Measurements from ENCODE around the gene PKN2. TPM values are rescaled to one million over a fixed set of nuclear protein-coding genes. Genes with fewer than 3 reads are reported as not detected.

Gene PKN2
- total and polyA plus RNA-seq, 2 experiments from 2014 or later, result 14.6 to 29.4 TPM

GRCh38 chr1:88649932-88650331 lies 34.1 kb upstream of the PKN2 start:
- no peaks in the 10 kb centered on the region for H4K20me1 ChIP-seq (replicated peaks; ENCODE audit: insufficient read depth)
- no peaks in the 10 kb centered on the region for H3K27me3 ChIP-seq (ENCODE audit: insufficient read depth)
- H3K36me3 Mint-ChIP-seq (ENCODE audit: low read depth), result no peaks in the 10 kb centered on the region
- H3F3A ChIP-seq (replicated peaks; ENCODE audit: low read depth), result no peaks in the 10 kb centered on the region
- ATAC-seq (no peak), DNase-seq (ENCODE audit: low spot score) (no peak)
- H3K9me2 ChIP-seq (ENCODE audit: insufficient read depth), result no peaks in the 10 kb centered on the region
- peaks cover 37% of the 10 kb centered on the region for H3K4me1 Mint-ChIP-seq
- H3K36me3 ChIP-seq (ENCODE audit: insufficient read depth), result no peaks in the 10 kb centered on the region
- H3K4me2 ChIP-seq, result no peak overlapping the region
- no peak overlapping the region for H3K4me3 Mint-ChIP-seq
- no peak overlapping the region for H3K4me3 ChIP-seq
- H3K27ac Mint-ChIP-seq, result no peak overlapping the region
- H3K9me3 Mint-ChIP-seq, result no peaks in the 10 kb centered on the region
- H3K27ac ChIP-seq (ENCODE audit: low read depth), result no peak overlapping the region
- no peaks in the 10 kb centered on the region for H3K79me2 ChIP-seq (replicated peaks; ENCODE audit: insufficient read depth)
- H2AFZ ChIP-seq, result no peak overlapping the region
- TF ChIP-seq CTCF (conservative IDR thresholded peaks at IDR 0.05; ENCODE audit: low read depth in 2 of 2) (no peak), POLR2AphosphoS5 (IDR thresholded peaks at IDR 0.05; ENCODE audit: low read depth) (no peak)
- peaks cover 31% of the 10 kb centered on the region for H3K4me1 ChIP-seq (ENCODE audit: insufficient read depth)
- peaks cover 1% of the 10 kb centered on the region for H3K27me3 Mint-ChIP-seq (ENCODE audit: insufficient read depth, low read depth, poor library complexity)

GRCh38 chr1:88650676-88651418 lies 33.2 kb upstream of the PKN2 start:
- Histone ChIP-seq H2AFZ (no peak overlapping the region), H3K4me3 (no peak overlapping the region), H3K27me3 (ENCODE audit: insufficient read depth) (no peaks in the 10 kb centered on the region), H3K4me2 (no peak overlapping the region), H3K36me3 (ENCODE audit: insufficient read depth) (no peaks in the 10 kb centered on the region), H3K27ac (ENCODE audit: low read depth) (no peak overlapping the region), H3K79me2 (replicated peaks; ENCODE audit: insufficient read depth) (no peaks in the 10 kb centered on the region), H4K20me1 (replicated peaks; ENCODE audit: insufficient read depth) (no peaks in the 10 kb centered on the region), H3K9me2 (ENCODE audit: insufficient read depth) (no peaks in the 10 kb centered on the region), H3K4me1 (ENCODE audit: insufficient read depth) (peaks cover 31% of the 10 kb centered on the region), H3F3A (replicated peaks; ENCODE audit: low read depth) (no peaks in the 10 kb centered on the region)
- DNase-seq (ENCODE audit: low spot score) (no peak), ATAC-seq (no peak; the same call in 2 of the 3 replicates)
- no peak overlapping the region for H3K4me3 Mint-ChIP-seq
- peaks cover 37% of the 10 kb centered on the region for H3K4me1 Mint-ChIP-seq
- no peaks in the 10 kb centered on the region for H3K9me3 Mint-ChIP-seq
- no peak overlapping the region for H3K27ac Mint-ChIP-seq
- H3K27me3 Mint-ChIP-seq (ENCODE audit: insufficient read depth, low read depth, poor library complexity), result peaks cover 1% of the 10 kb centered on the region
- H3K36me3 Mint-ChIP-seq (ENCODE audit: low read depth), result no peaks in the 10 kb centered on the region
- no peak for TF ChIP-seq EZH2phosphoT487 (IDR thresholded peaks at IDR 0.05; ENCODE audit: unreplicated experiment)
- no peak for TF ChIP-seq CREB1 (CRISPR knock-in tag; IDR thresholded peaks at IDR 0.05; ENCODE audit: low read depth)
- TF ChIP-seq ETS1 (IDR thresholded peaks at IDR 0.05), result no peak
- TF ChIP-seq REST (IDR thresholded peaks at IDR 0.05; ENCODE audit: unreplicated experiment), result no peak
- TF ChIP-seq EZH2 (IDR thresholded peaks at IDR 0.05; ENCODE audit: low read depth, unreplicated experiment), result no peak
- no peak for TF ChIP-seq NANOG (IDR thresholded peaks at IDR 0.05; ENCODE audit: borderline replicate concordance)

All from GM23338 (cell line).